ENCODE measurements around the gene SIK3.

Gene SIK3

GRCh38 chr11:117045196-117045595, 53.0 kb downstream of the SIK3 start:
- no peak for DNase-seq (ENCODE audit: low read depth in 1 of 2, low spot score in 1 of 2)
- Histone ChIP-seq H3K4me3 (replicated peaks; ENCODE audit: insufficient read depth, low read length) (no peak overlapping the region), H3K27ac (replicated peaks) (no peak overlapping the region), H3K27me3 (ENCODE audit: insufficient read depth, poor library complexity, severe bottlenecking) (no peaks in the 10 kb centered on the region)
- TF ChIP-seq POLR2AphosphoS5 (IDR thresholded peaks at IDR 0.05; ENCODE audit: low read depth) (no peak), REST (IDR thresholded peaks at IDR 0.05; ENCODE audit: insufficient replicate concordance, low read depth) (no peak), CTCF (IDR thresholded peaks at IDR 0.05; ENCODE audit: insufficient read depth, low read length) (no peak)

GRCh38 chr11:117044287-117045035, 53.8 kb downstream of the SIK3 start:
- no peak for TF ChIP-seq POLR2AphosphoS5 (IDR thresholded peaks at IDR 0.05; ENCODE audit: low read depth)
- TF ChIP-seq GABPA (IDR thresholded peaks at IDR 0.05; ENCODE audit: low read depth) = no peak
- no peak for TF ChIP-seq REST (IDR thresholded peaks at IDR 0.05; ENCODE audit: insufficient replicate concordance, low read depth)
- no peak for TF ChIP-seq SPI1 (IDR thresholded peaks at IDR 0.05; ENCODE audit: borderline replicate concordance, low read depth)
- TF ChIP-seq CTCF (IDR thresholded peaks at IDR 0.05; ENCODE audit: insufficient read depth, low read length) = no peak
- H3K27ac ChIP-seq (replicated peaks) = no peak overlapping the region
- DNase-seq (ENCODE audit: low read depth in 1 of 2, low spot score in 1 of 2) = no peak
- no peaks in the 10 kb centered on the region for H3K27me3 ChIP-seq (ENCODE audit: insufficient read depth, poor library complexity, severe bottlenecking)
- no peak overlapping the region for H3K4me3 ChIP-seq (replicated peaks; ENCODE audit: insufficient read depth, low read length)

GRCh38 chr11:117042689-117043088, 55.5 kb downstream of the SIK3 start:
- H3K27ac ChIP-seq (replicated peaks) = no peak overlapping the region
- no peak overlapping the region for H3K4me3 ChIP-seq (replicated peaks; ENCODE audit: insufficient read depth, low read length)
- no peaks in the 10 kb centered on the region for H3K27me3 ChIP-seq (ENCODE audit: insufficient read depth, poor library complexity, severe bottlenecking)
- DNase-seq (ENCODE audit: low read depth in 1 of 2, low spot score in 1 of 2) = no peak
- no peak for TF ChIP-seq CTCF (IDR thresholded peaks at IDR 0.05; ENCODE audit: insufficient read depth, low read length)
- TF ChIP-seq POLR2AphosphoS5 (IDR thresholded peaks at IDR 0.05; ENCODE audit: low read depth) = no peak
- TF ChIP-seq GABPA (IDR thresholded peaks at IDR 0.05; ENCODE audit: low read depth) = no peak
- no peak for TF ChIP-seq SPI1 (IDR thresholded peaks at IDR 0.05; ENCODE audit: borderline replicate concordance, low read depth)
- no peak for TF ChIP-seq REST (IDR thresholded peaks at IDR 0.05; ENCODE audit: insufficient replicate concordance, low read depth)

Measured in HL-60 (cell line).